Measurements from ENCODE around the gene ZNF81. TPM values are rescaled to one million over a fixed set of nuclear protein-coding genes. Genes with fewer than 3 reads are reported as not detected.
A peak's percentile ranks its signal among the peaks of the same experiment; 100 is the strongest.
"Not testable (repeated sequence)": the region's sequence is repeated elsewhere in the genome, so short reads cannot be mapped to it uniquely, and the experiment has no call there.

The ZNF81 gene
- 1 to 10 TPM; 6.8 to 8.2 TPM for total RNA-seq

- Histone ChIP-seq H3K9me3 (no peaks in the 10 kb centered on the region), H3K4me3 (peak within 1 kb of the TSS; percentile 78)
Observed at GRCh38 chrX:47836164-47837072, at the start of gene ZNF81. Gene ZNF81, plus strand, starts transcription at chrX:47836902. Its CDS starts 9,366 bp downstream, at chrX:47846268.

GRCh38 chrX:47796433-47796906, 40.2 kb upstream of the ZNF81 start:
- H3K36me3 ChIP-seq, result no peaks in the 10 kb centered on the region
- no peak for ATAC-seq (ENCODE audit: insufficient number of reproducible peaks, low FRiP score, low read depth)
- no peak overlapping the region for H3K4me3 ChIP-seq
- DNase-seq (ENCODE audit: low spot score), result no peak
- H3K27me3 ChIP-seq (replicated peaks; ENCODE audit: insufficient read depth), result no peaks in the 10 kb centered on the region
- H3K9me3 ChIP-seq, result no peaks in the 10 kb centered on the region
- no peaks in the 10 kb centered on the region for H3K4me1 ChIP-seq (ENCODE audit: control insufficient read depth in 1 of 2, low read depth in 2 of 2)
- no peak overlapping the region for H3K27ac ChIP-seq
- TF ChIP-seq CTCF (IDR thresholded peaks at IDR 0.05), result no peak

More at GRCh38 chrX:47836164-47837072, at the start of gene ZNF81:
- ATAC-seq (ENCODE audit: insufficient number of reproducible peaks, low FRiP score, low read depth) (peak; percentile 94), DNase-seq (ENCODE audit: low spot score) (peak; percentile 86)
- Histone ChIP-seq H3K27me3 (replicated peaks; ENCODE audit: insufficient read depth) (no peaks in the 10 kb centered on the region), H3K36me3 (no peaks in the 10 kb centered on the region), H3K4me1 (ENCODE audit: control insufficient read depth in 1 of 2, low read depth in 2 of 2) (peaks cover 5% of the 10 kb centered on the region in 2 donors), H3K27ac (peak within 1 kb of the TSS in 1 of 2 donors; percentile 63)
- TF ChIP-seq CTCF (IDR thresholded peaks at IDR 0.05), result no peak

GRCh38 chrX:47797084-47797483, 39.6 kb upstream of the ZNF81 start:
- TF ChIP-seq CTCF (IDR thresholded peaks at IDR 0.05), result no peak
- Histone ChIP-seq H3K4me3 (no peak overlapping the region), H3K36me3 (no peaks in the 10 kb centered on the region), H3K9me3 (no peaks in the 10 kb centered on the region), H3K27me3 (replicated peaks; ENCODE audit: insufficient read depth) (no peaks in the 10 kb centered on the region), H3K4me1 (ENCODE audit: control insufficient read depth in 1 of 2, low read depth in 2 of 2) (no peaks in the 10 kb centered on the region), H3K27ac (no peak overlapping the region)
- DNase-seq (ENCODE audit: low spot score) (no peak), ATAC-seq (ENCODE audit: insufficient number of reproducible peaks, low FRiP score, low read depth) (no peak)

- H3K36me3 ChIP-seq, result no peaks in the 10 kb centered on the region
- no peaks in the 10 kb centered on the region for H3K9me3 ChIP-seq
- no peak for DNase-seq (ENCODE audit: low spot score)
- H3K27me3 ChIP-seq (replicated peaks; ENCODE audit: insufficient read depth), result no peaks in the 10 kb centered on the region
- ATAC-seq (ENCODE audit: insufficient number of reproducible peaks, low FRiP score, low read depth), result no peak
- H3K4me3 ChIP-seq, result no peak overlapping the region
- H3K27ac ChIP-seq, result no peak overlapping the region
- H3K4me1 ChIP-seq (ENCODE audit: control insufficient read depth in 1 of 2, low read depth in 2 of 2), result no peaks in the 10 kb centered on the region
- TF ChIP-seq CTCF (IDR thresholded peaks at IDR 0.05), result no peak
Observed at GRCh38 chrX:47798861-47799260, 37.8 kb upstream of the ZNF81 start.

DNA sequence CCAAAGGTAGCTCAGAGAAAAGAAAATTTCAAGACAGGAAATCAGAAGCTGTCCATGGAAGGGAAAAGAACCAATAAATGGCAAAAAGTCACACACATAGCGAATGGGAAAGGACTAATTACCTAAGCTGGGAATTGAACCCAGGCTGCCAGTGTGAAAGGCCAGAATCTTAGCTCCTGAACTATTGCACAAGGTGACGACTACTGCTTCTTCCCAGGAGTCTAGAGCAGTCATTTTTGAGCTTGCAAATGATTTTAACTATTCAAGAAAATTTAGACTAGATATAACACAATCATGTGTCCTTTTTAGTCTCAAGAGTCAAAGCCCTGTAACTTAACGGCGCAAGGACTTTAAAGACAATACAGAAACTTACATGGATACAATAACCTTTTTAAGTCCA, 34.1 kb upstream of the ZNF81 start:
- Histone ChIP-seq H3K27me3 (replicated peaks; ENCODE audit: insufficient read depth) (no peaks in the 10 kb centered on the region), H3K4me1 (ENCODE audit: control insufficient read depth in 1 of 2, low read depth in 2 of 2) (no peaks in the 10 kb centered on the region), H3K4me3 (no peak overlapping the region), H3K36me3 (no peaks in the 10 kb centered on the region), H3K27ac (no peak overlapping the region), H3K9me3 (no peaks in the 10 kb centered on the region)
- no peak for TF ChIP-seq CTCF (IDR thresholded peaks at IDR 0.05)
- ATAC-seq (ENCODE audit: insufficient number of reproducible peaks, low FRiP score, low read depth), result no peak
- DNase-seq (ENCODE audit: low spot score), result no peak

DNA sequence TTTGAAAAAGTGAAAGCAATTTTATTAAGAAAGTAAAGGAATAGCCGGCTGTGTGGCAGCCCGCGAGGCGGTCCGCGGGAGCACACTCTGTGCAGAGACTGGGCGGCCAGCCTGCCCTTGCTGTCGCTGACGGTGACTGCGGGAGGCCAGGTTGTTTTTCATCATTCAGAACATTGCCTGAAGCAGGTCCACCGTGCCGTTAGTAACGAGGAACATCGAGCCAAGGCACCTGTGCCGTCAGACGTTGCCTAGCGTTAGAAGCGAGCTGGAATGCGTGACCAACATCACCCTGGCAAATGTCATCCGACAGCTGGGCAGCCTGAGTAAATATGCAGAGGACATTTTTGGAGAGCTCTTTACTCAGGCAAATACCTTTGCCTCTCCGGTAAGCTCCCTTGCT, 33.6 kb upstream of the ZNF81 start:
- not testable (repeated sequence) for ATAC-seq (ENCODE audit: insufficient number of reproducible peaks, low FRiP score, low read depth); H3K36me3 ChIP-seq; H3K4me3 ChIP-seq; DNase-seq (ENCODE audit: low spot score); H3K27ac ChIP-seq; H3K4me1 ChIP-seq (ENCODE audit: control insufficient read depth in 1 of 2, low read depth in 2 of 2); H3K9me3 ChIP-seq; H3K27me3 ChIP-seq (replicated peaks; ENCODE audit: insufficient read depth)
